HepG2 (cell line): ENCODE results near the gene SNX27. TPM values are rescaled to one million over a fixed set of nuclear protein-coding genes. Genes with fewer than 3 reads are reported as not detected.

ENCODE experiments used
- ATAC-seq: fragments of 200-7000 bp; cut with Tn5 transposase; 3 replicates; pipeline ENCODE4 v1.9.1; 2020; ENCODE audit warnings: mild to moderate bottlenecking, moderate library complexity
- BruUV-seq: library from RNA; stranded (reverse); fragments of 400-500 nt; replicated peaks from 2 replicates; lab custom pipeline; 2021; lab: Mats Ljungman, UMichigan
- CTCF ChIA-PET: fragments of 300-600 bp; formaldehyde crosslinking; extraction: SDS; loops from one replicate; lab custom pipeline; 2021; ENCODE audit warnings: low total read pairs, inconsistent platforms, low intra/inter-chr PET ratio; lab: Yijun Ruan, JAX
- POLR2A ChIA-PET: fragments of 350-600 bp; sonication (Branson Sonifier 250); formaldehyde crosslinking; loops from one replicate; lab custom pipeline; 2020; ENCODE audit warnings: antibody characterized with exemption, inconsistent platforms; lab: Yijun Ruan, JAX
- DNase-seq: peaks from one replicate; pipeline ENCODE4 v3.0.0-alpha.2; 2015; ENCODE audit warnings: low spot score
- FAIRE-seq: peaks from 3 replicates; lab custom pipeline; 2011; peaks lifted over from hg19 to GRCh38; lab: Jason Lieb, UNC
- H2AFZ ChIP-seq: one replicate; pipeline ENCODE4 v1.6.1; 2011; ENCODE audit warnings: low read length, inconsistent platforms
- H3K27ac ChIP-seq: fragments of 300-600 bp; 3 replicates; pipeline ENCODE4 v1.8.0; 2011; ENCODE audit warnings: mixed run types, mild to moderate bottlenecking, mixed read lengths, low read length, inconsistent platforms; ENCODE audit not compliant: insufficient read depth; ENCODE audit errors: extremely low read length
- H3K27me3 ChIP-seq, 2 experiments: fragments of 200-600 bp in 1 of 2; 2 replicates in 1 of 2; 3 replicates in 1 of 2; pipeline versions ENCODE4 v1.6.0 to v1.8.0; 2011; ENCODE audit warnings: low read length in 2 of 2, mild to moderate bottlenecking in 2 of 2, moderate library complexity in 2 of 2, inconsistent platforms in 1 of 2; ENCODE audit not compliant: insufficient read depth in 2 of 2, control insufficient read depth in 1 of 2
- H3K36me3 ChIP-seq, 2 experiments: fragments of 200-600 bp in 1 of 2; replicated peaks in 1 of 2; 2 replicates in 1 of 2; 3 replicates in 1 of 2; pipeline versions ENCODE4 v1.5.1 to v1.8.0; 2011; ENCODE audit warnings: low read length in 2 of 2, inconsistent platforms in 1 of 2; ENCODE audit not compliant: insufficient read depth in 2 of 2, control insufficient read depth in 1 of 2
- H3K4me1 ChIP-seq: 2 replicates; pipeline ENCODE4 v1.5.1; 2012; ENCODE audit warnings: low read length, inconsistent platforms; ENCODE audit not compliant: insufficient read depth
- H3K4me2 ChIP-seq: 2 replicates; pipeline ENCODE4 v1.6.0; 2011; ENCODE audit warnings: low read depth, low read length, inconsistent platforms
- H3K4me3 ChIP-seq, 3 experiments: fragments of 200-600 bp in 1 of 3; sonication (generic), shearing (Covaris generic) in 1 of 3; replicated peaks in 1 of 3; 2 replicates each; pipeline ENCODE4 v1.5.1; 2011 to 2016; ENCODE audit warnings: low read length in 3 of 3, inconsistent platforms in 2 of 3, low read depth in 2 of 3, mild to moderate bottlenecking in 2 of 3, control low read depth in 1 of 3, mixed read lengths in 1 of 3; ENCODE audit not compliant: insufficient read depth in 1 of 3
- H3K79me2 ChIP-seq: one replicate; pipeline ENCODE4 v1.6.1; 2011; ENCODE audit warnings: low read length, inconsistent platforms; ENCODE audit not compliant: insufficient read depth
- H3K9ac ChIP-seq: 2 replicates; pipeline ENCODE4 v1.6.0; 2011; ENCODE audit warnings: mild to moderate bottlenecking, low read depth, low read length, inconsistent platforms; ENCODE audit not compliant: insufficient read depth
- H3K9me3 ChIP-seq: 2 replicates; pipeline ENCODE4 v1.5.1; 2012; ENCODE audit warnings: mild to moderate bottlenecking, low read length
- H4K20me1 ChIP-seq: 2 replicates; pipeline ENCODE4 v1.6.0; 2011; ENCODE audit warnings: inconsistent platforms, mild to moderate bottlenecking, low read length, moderate library complexity; ENCODE audit not compliant: insufficient read depth
- CEBPB ChIP-seq: IDR thresholded peaks from 2 replicates; pipeline ENCODE4 v1.6.1; 2011; ENCODE audit warnings: low read depth, low read length, improper control_type of control experiment, borderline replicate concordance
- GABPB1 ChIP-seq: IDR thresholded peaks from 2 replicates; pipeline ENCODE4 v1.6.1; 2016; ENCODE audit warnings: mild to moderate bottlenecking, missing genetic modification reagents, moderate library complexity, missing compliant biosample characterization
- NFATC3 ChIP-seq: sonication (generic); formaldehyde crosslinking; IDR thresholded peaks from 2 replicates; pipeline ENCODE4 v1.5.1; 2020; ENCODE audit warnings: mild to moderate bottlenecking, missing genetic modification reagents
- REXO4 ChIP-seq: sonication (generic); formaldehyde crosslinking; IDR thresholded peaks from 2 replicates; pipeline ENCODE4 v1.8.0; 2022; ENCODE audit warnings: missing genetic modification reagents, mild to moderate bottlenecking, borderline replicate concordance
- RFX1 ChIP-seq: fragments of 450-650 bp; IDR thresholded peaks from 2 replicates; pipeline ENCODE4 v1.6.1; 2017
- ZNF563 ChIP-seq: sonication (generic); formaldehyde crosslinking; IDR thresholded peaks from 2 replicates; pipeline ENCODE4 v1.8.0; 2022; ENCODE audit warnings: mild to moderate bottlenecking, moderate library complexity, missing genetic modification reagents
- ZNF572 ChIP-seq: sonication (generic); formaldehyde crosslinking; IDR thresholded peaks from 2 replicates; pipeline ENCODE4 v1.5.1; 2020; ENCODE audit warnings: mild to moderate bottlenecking, missing genetic modification reagents
- ZNF614 ChIP-seq: IDR thresholded peaks from 2 replicates; pipeline ENCODE4 v1.6.1; 2018; ENCODE audit warnings: missing biosample characterization, missing genetic modification reagents, inconsistent platforms, borderline replicate concordance
- WGBS: methylation state at CpG from one replicate; pipeline ENCODE4 v1.1.6; 2017; ENCODE audit warnings: low lambda C conversion rate; 5-methylcytosine and 5-hydroxymethylcytosine counted together
- in situ Hi-C: cut with HindIII; loops from 2 replicates; pipeline ENCODE4 v1.10.0; 2017; ENCODE audit warnings: low pct_unique_long_range_greater_than_20kb; ENCODE audit not compliant: extremely low pct_ligation_motif_present
- intact Hi-C: fragments of 100-400 bp; cut with micrococcal nuclease; formaldehyde crosslinking; loops from one replicate; pipeline ENCODE4 v1.10.0; 2022; ENCODE audit not compliant: unreplicated experiment
- polyA plus RNA-seq, 8 experiments: library from polyadenylated mRNA; depleted of rRNA in 3 of 8; stranded (reverse) in 7 of 8; unstranded in 1 of 8; fragments of >200 nt; fragmentation: Illumina TruSeq in 4 of 8; extraction: Trizol in 4 of 8; gene quantifications; 2 replicates each; pipeline versions ENCODE4 v1.2.1 to v1.2.3, GENCODE V29; 2011 to 2016; ENCODE audit warnings: low read depth in 4 of 8, missing spikeins in 1 of 8, mixed read lengths in 1 of 8; ENCODE audit not compliant: insufficient read depth in 1 of 8
- total RNA-seq, 5 experiments: library from RNA; depleted of rRNA; stranded (reverse); fragments of >200 nt; fragmentation: Illumina TruSeq; extraction: Trizol; gene quantifications; 2 replicates each; pipeline ENCODE4 v1.2.3, GENCODE V29; 2016; ENCODE audit warnings: low read depth in 1 of 5
- TF ChIP-seq, protein P1 (sequence below): sonication (generic); formaldehyde crosslinking; IDR thresholded peaks from 2 replicates; pipeline ENCODE4 v1.4.0; 2020; ENCODE audit warnings: missing genetic modification reagents, borderline replicate concordance
- TF ChIP-seq, protein P2 (sequence below): sonication (generic); formaldehyde crosslinking; IDR thresholded peaks from 2 replicates; pipeline ENCODE4 v1.9.0; 2022; ENCODE audit warnings: missing genetic modification reagents, mild to moderate bottlenecking, borderline replicate concordance

Gene SNX27
- total and polyA plus RNA-seq, 2 of the 13 experiments (the other 11 are each of a cell fraction or from before 2014, with no cell fraction given) = 14.4 to 17.8 TPM

DNA sequence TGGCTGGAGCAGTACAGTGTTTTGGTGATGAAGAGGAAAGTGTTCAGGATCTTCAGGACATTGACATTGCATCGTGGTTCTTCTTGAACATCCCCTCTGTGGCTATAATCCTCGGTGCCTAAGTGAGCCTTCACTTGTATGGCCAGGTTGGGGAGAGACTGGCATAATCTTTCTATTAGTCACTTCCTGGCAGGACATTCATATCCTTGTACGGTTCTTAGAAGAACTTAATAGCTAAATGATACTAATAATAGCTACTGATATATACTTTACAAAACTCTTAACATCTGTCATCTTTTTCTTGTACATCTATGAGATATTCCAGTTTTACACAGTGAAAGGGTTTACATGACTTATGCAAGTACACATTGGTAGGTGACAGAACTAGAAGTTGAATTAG lies 69.0 kb downstream of the SNX27 start:
- Histone ChIP-seq H3K27me3 (no peaks in the 10 kb centered on the region), H3K9me3 (no peaks in the 10 kb centered on the region), H3K4me2 (no peak overlapping the region), H3K27ac (no peak overlapping the region)
- intact Hi-C loops = no loop called here
- CTCF ChIA-PET = no interaction called here
- no peak for TF ChIP-seq CEBPB
- TF ChIP-seq ZNF614 = no peak
- TF ChIP-seq ZNF572 (CRISPR knock-in tag) = no peak
- TF ChIP-seq, protein P1, sequence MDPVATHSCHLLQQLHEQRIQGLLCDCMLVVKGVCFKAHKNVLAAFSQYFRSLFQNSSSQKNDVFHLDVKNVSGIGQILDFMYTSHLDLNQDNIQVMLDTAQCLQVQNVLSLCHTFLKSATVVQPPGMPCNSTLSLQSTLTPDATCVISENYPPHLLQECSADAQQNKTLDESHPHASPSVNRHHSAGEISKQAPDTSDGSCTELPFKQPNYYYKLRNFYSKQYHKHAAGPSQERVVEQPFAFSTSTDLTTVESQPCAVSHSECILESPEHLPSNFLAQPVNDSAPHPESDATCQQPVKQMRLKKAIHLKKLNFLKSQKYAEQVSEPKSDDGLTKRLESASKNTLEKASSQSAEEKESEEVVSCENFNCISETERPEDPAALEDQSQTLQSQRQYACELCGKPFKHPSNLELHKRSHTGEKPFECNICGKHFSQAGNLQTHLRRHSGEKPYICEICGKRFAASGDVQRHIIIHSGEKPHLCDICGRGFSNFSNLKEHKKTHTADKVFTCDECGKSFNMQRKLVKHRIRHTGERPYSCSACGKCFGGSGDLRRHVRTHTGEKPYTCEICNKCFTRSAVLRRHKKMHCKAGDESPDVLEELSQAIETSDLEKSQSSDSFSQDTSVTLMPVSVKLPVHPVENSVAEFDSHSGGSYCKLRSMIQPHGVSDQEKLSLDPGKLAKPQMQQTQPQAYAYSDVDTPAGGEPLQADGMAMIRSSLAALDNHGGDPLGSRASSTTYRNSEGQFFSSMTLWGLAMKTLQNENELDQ (CRISPR knock-in tag) = no peak
- TF ChIP-seq RFX1 = no peak
- TF ChIP-seq, protein P2, sequence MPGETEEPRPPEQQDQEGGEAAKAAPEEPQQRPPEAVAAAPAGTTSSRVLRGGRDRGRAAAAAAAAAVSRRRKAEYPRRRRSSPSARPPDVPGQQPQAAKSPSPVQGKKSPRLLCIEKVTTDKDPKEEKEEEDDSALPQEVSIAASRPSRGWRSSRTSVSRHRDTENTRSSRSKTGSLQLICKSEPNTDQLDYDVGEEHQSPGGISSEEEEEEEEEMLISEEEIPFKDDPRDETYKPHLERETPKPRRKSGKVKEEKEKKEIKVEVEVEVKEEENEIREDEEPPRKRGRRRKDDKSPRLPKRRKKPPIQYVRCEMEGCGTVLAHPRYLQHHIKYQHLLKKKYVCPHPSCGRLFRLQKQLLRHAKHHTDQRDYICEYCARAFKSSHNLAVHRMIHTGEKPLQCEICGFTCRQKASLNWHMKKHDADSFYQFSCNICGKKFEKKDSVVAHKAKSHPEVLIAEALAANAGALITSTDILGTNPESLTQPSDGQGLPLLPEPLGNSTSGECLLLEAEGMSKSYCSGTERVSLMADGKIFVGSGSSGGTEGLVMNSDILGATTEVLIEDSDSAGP (CRISPR knock-in tag) = no peak
- no peak for TF ChIP-seq ZNF563 (CRISPR knock-in tag)
- TF ChIP-seq REXO4 (CRISPR knock-in tag) = no peak
- no peak for TF ChIP-seq GABPB1 (CRISPR knock-in tag)
- TF ChIP-seq NFATC3 (CRISPR knock-in tag) = no peak
- TF ChIP-seq, all 625 proteins: peak for 0
- in situ Hi-C loops = no loop called here
- no peaks in the 10 kb centered on the region for H4K20me1 ChIP-seq
- FAIRE-seq (no peak), ATAC-seq (no peak), DNase-seq (no peak)
- POLR2A ChIA-PET = no interaction called here
- no peaks in the 10 kb centered on the region for H3K79me2 ChIP-seq
- no peak overlapping the region for H3K9ac ChIP-seq
- no TSS peak for BruUV-seq
- 93% methylated on average over 3 of the region's 3 CpGs for whole genome bisulfite sequencing
- H2AFZ ChIP-seq = no peak overlapping the region
- no peaks in the 10 kb centered on the region for H3K4me1 ChIP-seq
- H3K36me3 ChIP-seq = peaks cover 3 to 9% of the 10 kb centered on the region in 2 experiments; a peak in 4 of 5 replicates
- no peak overlapping the region for H3K4me3 ChIP-seq
